Renal pelvis (tissue), 4 donors: ENCODE measurements around the gene DGKE. TPM values are rescaled to one million over a fixed set of nuclear protein-coding genes. Genes with fewer than 3 reads are reported as not detected.

Experiments used
- DNase-seq: peaks from one replicate; pipeline ENCODE4 v3.0.0-alpha.2; 2013
- polyA plus RNA-seq, 3 donors: library from polyadenylated mRNA; unstranded; fragments of 120-200 nt; gene quantifications; one replicate each; pipeline ENCODE4 v1.2.1, GENCODE V29; 2013; ENCODE audit not compliant: insufficient read length in 3 of 3

Gene DGKE
- polyA plus RNA-seq, 3 donors, result 2.6 to 7.1 (median 7.0) TPM

DNA sequence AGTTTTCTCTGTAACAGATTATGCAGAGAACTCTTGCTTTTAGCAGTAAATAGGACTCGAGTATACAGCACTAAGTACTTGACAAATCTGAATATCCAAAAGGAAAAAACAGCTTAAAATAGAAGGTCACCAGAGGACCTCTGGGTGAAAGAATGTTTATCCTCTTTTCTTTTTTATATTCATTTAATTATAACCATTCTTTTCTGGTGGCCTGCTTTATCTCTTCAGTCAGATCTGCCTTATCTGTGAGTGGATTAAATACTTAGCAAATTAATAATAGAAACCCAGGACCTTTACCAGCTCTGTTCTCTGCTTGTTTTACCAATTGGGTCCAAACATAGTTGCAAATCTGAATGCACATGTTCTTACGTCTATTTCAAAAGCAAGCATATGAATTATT is 8.6 kb downstream of the DGKE start:
- DNase-seq, result no peak

DNA sequence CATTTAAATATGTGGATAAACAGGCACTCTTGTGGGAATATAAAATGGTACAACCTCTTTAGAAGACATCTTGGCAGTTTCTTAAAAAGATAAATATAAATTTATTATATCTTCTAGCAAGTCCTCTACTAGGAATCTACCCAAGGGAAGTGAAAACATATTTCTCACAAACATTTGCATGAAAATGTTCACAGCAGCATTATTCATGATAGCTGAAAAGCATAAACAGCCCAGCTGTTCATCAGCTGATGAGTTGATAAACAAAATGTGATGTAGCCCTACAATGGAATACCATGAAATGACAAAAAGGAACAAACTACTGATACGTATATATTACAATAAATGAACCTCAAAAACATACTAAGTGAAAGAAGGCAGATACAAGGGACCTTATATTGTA is 12.0 kb downstream of the DGKE start:
- DNase-seq, result no peak

DNA sequence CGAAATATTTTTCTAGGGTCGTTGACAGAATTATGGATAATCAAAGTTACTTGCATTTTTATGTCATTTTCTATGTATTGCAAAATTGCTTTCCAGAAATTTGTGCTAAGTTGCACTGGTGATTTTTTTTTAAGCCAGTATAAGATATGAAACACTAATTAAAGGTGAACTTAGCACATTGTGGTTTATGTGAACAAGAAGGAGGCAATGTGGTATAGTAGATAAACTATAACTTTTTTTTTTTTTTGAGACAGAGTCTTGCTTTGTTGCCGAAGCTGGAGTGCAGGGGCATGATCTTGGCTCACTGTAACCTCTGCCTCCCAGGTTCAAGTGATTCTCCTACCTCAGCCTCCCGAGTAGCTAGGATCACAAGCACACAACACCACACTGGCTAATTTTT is 13.2 kb downstream of the DGKE start:
- no peak for DNase-seq

DNA sequence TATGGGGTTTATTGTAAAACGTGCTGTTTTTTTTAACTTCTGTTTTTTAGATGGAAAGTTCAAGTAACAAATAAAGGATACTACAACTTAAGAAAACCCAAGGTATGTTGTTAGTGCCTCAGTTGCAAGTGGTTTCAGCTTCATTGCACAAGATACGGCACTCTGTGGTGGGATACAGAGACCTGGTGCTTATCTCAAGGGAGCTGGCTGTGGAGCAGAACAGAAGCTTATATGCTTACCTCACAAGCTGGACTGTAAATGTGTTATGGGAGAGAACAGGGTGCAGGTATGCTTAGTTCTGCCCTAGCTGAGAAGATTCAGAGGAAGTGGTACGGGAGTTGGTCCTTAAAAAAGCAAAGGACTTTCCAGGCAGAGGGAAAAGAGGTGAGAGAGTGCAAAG is 15.2 kb downstream of the DGKE start:
- no peak for DNase-seq

DNA sequence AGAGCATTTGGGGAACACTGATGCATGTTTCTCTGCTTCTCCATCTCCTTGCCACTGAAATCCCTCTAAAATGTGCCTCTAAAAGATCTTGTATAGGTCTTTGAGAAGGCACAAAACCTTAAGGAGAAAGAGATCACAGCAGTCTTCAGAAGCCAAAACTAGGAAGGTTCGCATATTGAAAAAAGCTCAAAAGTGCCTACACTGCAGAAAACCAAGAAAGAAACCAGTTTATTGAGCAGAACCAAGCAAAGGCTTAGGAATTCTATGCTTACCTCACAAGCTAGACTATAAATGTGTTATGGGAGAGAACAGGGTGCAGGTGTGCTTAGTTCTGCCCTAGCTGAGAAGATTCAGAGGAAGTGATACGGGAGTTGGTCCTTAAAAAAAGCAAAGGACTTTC is 16.6 kb downstream of the DGKE start:
- no peak for DNase-seq

DNA sequence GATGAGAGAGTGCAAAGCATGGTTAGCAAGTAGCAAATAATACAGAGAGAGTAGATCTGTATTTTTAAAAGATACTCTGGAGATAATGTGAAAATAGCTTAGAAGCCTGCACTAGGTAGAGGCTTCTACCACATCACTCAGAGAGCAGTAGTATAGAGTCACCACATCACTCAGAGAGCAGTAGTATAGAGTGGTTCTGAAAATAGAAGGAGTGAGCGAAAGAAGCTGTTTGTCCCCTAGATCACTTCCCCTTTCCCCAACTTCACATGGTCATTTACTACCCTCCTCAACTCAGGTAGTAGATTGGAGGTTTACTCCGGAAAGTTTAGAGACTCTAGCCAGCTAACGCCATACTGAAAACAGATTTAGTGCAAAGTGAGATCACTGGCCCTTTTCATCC is 17.1 kb downstream of the DGKE start:
- DNase-seq, result no peak

DNA sequence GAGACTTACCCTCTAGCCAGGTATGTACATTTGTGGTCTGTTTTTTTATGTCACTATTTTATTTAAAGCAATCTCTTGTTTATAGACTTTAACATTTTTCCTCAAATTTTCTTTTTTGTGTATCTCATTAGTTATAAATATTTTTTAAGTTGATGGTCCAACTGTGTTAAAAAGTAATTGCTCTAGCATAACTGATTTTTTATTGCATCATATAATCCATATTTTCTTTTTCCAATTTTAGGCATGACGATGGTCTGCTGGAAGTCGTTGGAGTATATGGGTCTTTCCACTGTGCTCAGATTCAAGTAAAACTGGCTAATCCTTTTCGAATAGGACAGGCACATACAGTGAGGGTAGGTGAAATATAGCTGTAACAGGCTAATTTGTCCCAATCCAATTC is 27.9 kb downstream of the DGKE start:
- no peak for DNase-seq

DNA sequence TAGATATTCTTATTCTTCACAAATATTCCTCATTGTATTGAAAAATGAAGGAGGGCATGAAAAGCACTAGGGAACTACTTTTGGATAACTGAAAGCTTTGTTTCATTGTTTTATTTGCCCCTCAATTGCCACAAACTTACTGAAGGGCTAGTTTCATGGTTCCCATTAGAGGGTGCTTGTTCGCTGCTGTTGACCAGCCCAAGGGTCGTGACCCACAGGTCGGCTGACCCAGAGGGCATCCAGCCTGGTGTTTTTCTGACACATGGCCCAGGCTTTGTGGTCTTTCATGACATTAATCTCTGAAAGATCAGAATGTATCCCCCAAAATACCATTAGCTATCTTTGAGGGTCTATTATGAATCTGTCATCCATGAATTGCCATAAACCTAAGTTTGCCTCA is 30.0 kb downstream of the DGKE start:
- DNase-seq, result no peak

DNA sequence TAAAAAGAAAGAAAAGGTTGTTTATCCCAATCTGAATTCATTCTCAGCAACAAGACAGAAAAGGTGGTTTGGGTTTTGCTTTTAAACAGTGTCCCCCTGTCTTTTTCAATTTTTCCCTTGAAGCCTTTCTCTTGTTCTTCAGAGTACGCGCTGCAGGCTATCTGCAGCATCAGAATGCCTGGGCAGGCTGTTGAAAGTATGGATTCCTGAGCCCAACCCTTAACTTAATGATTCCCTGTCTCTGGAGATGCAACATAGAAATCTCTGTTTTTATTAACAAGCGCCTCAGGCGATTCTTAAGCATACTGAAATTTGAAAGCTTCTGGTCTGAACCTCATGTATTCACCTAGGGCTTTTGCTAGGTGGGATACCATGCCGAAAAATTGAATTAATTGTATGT is 32.1 kb downstream of the DGKE start:
- no peak for DNase-seq

DNA sequence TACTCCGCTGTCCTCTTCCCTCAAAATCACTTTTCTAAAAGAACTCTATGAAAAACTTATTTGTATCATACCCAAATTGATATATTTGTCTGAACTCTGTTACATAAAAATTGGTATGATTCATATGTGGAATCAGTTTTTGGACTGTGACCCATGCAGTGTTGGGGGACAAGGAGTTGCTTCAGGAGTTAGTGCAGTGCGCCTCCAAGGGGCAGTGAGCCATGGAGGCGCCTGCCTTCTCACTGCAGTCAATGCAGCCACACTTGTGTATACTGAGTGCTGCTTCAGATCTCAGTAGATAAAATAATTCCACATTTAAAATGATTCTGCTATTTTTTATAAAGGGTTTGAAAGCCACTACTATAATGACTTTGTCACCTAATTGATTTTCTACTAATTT is 32.5 kb downstream of the DGKE start:
- no peak for DNase-seq

DNA sequence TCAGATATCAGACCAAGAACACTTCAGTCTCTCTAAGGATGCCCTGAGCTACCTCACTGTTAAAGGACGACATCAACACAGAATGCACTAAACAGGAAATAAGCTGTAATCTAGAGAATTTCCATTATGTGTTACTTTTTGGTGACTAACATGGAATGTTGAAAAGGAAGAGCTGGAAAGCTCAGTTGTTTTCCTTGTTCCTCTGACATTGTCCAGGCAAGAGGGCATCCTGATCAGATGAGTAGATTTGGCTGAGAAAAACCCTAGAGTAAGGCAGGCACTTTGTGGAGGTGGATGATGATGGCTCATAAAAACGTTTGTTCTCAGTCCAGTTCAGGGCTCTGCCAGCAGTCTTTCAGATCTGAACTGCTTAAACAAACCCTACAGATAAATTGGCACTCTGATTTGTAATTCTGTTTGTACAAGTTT is 34.0 kb downstream of the DGKE start:
- DNase-seq, result no peak

DNA sequence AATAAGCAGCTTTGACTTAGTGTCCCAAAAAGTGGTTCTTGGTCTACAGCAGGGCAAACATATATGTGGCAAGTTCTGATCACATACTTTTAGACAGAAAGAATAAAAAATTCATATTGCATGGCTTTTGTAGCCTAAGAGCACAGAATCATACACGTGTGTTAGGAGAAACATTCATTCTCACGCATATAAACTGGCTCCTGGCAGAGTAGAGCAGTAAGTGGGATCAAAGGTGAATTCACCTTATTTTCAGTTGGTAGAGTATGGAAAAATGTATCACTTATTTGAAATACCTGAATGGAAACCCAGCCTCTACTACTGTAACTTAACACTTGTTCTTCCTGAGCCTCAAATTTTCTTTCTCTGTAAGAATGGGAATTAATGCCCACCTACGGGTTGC is 34.8 kb downstream of the DGKE start:
- DNase-seq, result no peak

DNA sequence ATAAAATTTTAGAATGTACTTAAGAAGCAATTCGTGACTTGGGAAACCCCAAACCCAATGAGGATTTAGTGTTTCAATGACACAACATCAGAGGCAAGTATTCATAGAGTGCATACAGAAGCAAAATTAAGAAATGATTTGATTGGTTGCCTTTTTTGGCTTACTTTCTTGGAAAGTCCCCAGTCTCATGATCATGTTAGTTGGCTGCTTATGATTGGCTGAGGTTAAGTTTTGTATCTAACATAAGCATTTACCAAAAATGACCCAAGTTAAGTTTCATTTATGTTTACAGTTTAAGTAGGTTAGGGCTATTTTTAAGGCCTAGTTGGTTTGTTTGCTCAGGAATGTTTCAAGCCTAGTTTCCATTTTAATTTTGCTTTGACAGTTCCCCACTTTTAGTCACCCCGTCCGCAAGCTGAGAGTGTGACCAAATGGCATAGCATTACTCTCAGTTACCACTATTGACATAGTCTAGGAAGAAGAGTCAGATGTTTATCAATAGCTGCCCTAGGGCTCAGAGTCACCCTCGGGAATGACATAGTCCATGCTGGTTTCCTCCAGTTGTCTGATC is 36.2 kb downstream of the DGKE start:
- no peak for DNase-seq

DNA sequence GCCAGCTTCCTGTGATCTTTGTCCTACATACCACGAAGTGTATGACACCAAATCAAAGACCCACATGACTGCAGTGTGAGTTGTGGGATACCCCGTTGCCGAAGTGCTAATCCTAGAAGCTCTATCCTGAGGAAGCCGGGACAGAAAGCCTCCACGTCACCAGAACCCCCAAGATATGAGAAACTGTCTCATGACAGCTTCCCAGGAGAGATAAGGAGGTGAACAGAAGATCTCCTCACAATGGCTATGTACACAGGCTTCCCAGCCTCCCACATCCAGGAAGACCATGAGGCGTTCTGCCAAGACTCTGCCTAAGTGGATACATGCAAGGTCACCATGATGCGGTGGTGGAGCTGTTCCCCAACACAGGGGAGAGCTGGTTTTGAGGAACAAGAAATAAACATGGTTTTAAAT is 42.8 kb downstream of the DGKE start:
- DNase-seq, result no peak

DNA sequence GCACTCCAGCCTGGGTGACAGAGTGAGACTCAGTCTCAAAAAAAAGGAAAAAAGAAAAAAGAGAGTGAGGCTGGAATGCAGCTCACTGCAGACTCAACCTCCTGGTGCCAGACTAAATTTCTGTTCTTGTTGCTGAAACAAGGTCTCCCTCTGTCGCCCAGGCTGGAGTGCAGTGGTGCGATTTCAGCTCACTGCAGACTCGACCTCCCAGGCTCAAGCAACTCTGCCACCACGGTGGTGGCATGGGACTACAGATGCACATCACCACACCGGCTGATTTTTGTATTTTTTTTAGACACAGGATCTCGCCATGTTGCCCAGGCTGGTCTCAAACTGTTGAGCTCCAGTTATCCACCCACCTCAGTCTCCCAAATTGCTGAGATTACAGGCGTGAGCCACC is 45.3 kb downstream of the DGKE start:
- no peak for DNase-seq

DNA sequence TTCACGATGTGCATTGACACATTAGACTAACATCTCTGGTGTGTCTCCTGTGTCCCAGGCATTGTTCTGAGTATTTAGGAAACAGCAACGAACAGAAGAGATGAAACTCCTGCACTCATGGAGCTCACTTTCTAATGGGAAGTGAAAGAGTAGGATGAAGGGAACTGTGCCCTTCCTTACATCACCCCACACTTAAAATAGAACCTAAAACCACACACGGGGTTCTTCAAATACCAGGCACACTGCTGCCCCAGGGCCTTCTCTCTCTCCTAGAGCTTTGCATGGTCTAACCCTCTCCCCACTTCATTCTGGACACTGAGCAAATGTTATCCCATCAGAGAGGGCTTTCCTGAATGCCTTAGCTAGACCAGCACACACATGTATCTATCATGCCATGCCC is 46.2 kb downstream of the DGKE start:
- no peak for DNase-seq

DNA sequence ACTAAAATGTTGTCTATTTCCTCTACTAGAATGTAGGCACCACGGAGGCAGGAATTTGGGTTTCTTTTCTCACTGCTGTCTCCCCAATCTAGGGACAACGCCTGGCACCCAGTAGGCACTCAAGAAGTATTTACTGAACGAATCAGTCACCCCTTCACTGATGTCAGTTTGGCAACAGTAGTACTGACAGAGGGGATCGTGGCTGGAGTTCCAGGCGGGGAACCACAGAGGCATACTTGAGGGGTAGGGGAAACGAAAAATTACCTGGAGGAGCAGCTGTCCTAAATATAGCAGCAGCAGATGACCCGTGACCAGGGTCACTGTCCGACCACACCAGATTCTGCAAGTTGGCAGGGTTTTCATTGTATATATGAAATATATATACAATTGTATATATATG is 46.6 kb downstream of the DGKE start:
- no peak for DNase-seq

DNA sequence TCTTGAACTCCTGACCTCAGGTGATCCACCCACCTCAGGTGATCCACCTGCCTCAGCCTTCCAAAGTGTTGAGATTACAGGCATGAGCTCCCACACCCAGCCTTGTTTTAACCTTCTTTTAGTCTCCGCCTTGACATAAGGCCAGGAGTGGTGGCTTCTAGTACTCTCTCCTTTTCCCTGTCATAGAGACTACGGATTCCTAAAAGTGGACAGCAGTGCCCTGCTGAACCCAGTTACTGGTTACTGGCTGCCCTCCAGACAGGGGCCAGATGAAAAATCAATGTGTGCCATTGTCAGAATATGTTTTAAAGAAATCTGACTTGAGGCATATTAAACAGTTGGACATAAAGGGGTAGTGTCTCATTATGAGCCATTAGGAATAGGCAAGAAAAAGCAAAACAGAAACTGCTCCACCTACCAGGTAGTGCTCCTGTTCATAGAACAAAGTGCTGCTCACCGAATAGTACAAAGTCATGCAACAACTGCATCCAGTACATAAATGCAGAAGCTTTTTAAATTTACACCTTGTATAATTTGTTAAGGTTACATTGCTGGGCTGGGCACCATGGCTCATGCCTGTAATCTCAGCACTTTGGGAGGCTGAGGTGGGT is 47.8 kb downstream of the DGKE start:
- DNase-seq, result no peak

DNA sequence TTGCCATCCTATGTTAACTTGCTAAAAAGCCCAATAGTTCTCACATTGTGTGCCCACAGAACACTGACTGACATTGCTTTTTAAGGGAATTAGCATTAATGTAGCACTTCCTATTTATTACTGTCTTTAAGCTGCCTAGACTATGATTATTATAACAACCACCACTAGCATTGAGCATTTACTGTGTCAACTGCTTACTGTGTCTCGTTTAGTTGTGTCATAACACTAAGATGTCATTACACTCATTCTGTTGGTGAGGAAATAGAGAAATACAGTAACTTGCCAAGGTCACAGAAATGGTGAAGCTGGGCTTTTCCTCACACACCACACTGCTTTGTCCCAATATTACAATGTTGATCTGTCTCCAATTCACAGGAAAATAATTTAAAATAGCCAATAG is 49.7 kb downstream of the DGKE start:
- no peak for DNase-seq

DNA sequence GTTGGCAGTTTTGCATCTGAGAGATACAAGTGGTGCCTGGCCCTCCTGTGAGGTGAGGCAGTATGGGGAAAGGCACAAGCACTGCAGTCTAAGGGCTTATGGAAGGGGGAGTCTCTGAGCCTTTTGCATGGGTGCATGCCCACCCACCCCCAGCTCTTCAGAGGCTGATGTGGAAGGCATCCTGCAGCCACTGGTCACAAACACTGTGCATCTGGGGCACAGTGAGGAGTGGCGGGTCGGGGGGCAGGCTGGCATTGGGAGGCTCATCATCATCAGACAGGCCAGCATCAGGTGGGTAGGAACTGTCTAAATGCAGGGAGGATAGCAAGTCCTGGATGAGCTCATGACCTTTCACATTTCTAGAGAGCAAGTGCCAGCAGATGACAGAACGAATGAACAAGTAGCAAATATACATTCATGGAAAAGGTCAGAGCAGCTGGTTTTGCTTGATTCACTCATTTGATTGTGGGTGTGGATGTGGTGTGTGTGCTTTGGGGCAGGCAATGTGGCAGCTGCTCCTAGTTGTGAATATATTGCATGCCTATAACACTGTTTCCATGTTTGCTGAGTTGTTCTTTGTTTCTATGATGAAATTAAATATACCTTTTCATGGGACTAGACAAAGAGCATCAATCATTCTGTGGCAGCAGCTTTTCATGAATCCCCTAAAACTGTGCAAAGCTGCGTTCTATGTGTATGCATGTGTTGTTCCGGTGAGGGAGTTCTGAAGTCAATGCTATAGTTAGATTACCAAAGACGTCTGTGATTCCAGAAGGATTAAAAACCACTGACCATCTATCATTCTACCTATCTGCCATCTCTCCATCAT is 50.7 kb downstream of the DGKE start:
- no peak for DNase-seq

DNA sequence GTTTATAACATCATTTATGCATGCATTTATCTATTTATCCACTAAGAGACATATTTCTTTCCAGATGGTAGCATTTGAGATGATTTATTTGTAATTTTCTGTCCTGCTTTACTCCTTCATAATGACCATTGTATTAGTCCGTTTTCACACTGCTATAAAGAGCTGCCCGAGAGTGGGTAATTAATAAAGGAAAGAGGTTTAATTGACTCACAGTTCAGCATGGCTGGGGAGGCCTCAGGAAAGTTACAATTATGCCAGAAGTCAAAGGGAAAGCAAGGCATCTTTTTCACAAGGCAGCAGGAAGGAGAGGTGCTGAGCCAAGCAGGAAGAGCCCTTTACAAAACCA is 51.3 kb downstream of the DGKE start:
- no peak for DNase-seq

DNA sequence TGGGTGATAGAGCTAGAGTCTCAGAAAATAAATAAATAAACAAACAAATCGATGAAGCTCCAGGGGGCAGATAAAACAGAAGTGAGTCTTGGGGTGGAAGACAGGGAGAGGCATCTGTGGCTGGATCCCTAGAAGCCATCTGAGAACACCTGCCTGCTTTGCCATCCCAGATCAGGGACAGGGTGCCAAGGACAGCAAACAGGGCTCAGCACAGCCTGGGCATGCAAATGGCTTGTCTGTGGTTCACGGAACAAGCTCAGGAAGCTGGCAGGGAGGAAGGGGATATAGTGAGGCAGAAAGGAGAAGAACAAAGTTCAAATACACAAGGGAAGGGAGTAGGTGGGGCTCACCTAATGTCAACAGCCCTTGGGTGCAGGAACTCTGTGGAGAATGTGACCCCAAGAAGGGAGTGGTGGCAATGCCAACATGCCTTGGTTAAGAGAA is 52.4 kb downstream of the DGKE start:
- no peak for DNase-seq

DNA sequence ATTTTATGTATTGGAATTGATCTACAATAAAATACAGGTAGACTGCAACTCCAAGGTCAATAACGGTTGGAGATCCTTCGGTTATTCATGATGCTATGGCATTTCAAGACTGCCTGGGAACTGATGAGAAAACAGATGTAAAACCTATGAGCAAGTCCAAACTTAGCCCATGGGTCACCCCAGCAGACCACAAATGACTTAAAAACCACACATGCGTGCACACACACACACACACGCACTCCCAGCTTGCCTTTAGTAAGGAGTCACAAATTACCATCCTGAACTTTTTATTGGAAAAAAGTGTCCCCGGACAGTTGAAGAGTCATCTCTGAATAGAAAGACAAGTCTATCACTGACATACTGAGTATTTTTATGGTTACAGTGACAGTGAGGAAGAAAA is 53.2 kb downstream of the DGKE start:
- no peak for DNase-seq
